ENCODE measurements around the gene C1QA. TPM values are rescaled to one million over a fixed set of nuclear protein-coding genes. Genes with fewer than 3 reads are reported as not detected.

Gene C1QA
- total RNA-seq, 1 donor from 2014 or later: not detected

- DNase-seq (ENCODE audit: low read depth, low spot score): no peak
- H3K36me3 Mint-ChIP-seq (ENCODE audit: low read depth): no peaks in the 10 kb centered on the region
- H3K4me3 Mint-ChIP-seq: no peak overlapping the region
- H3K27ac Mint-ChIP-seq (ENCODE audit: unreplicated experiment): no peak overlapping the region
- H3K27me3 Mint-ChIP-seq (ENCODE audit: low read depth): peaks cover 84% of the 10 kb centered on the region
- no peaks in the 10 kb centered on the region for H3K4me1 Mint-ChIP-seq
- no peak for TF ChIP-seq CTCF (conservative IDR thresholded peaks at IDR 0.05)
- no peaks in the 10 kb centered on the region for H3K9me3 Mint-ChIP-seq
These were observed 18.4 kb upstream of the C1QA start for GRCh38 chr1:22618056-22618455.

- peaks cover 81% of the 10 kb centered on the region for H3K27me3 Mint-ChIP-seq (ENCODE audit: low read depth)
- TF ChIP-seq CTCF (conservative IDR thresholded peaks at IDR 0.05): no peak
- no peak overlapping the region for H3K4me3 Mint-ChIP-seq
- no peaks in the 10 kb centered on the region for H3K4me1 Mint-ChIP-seq
- H3K9me3 Mint-ChIP-seq: no peaks in the 10 kb centered on the region
- H3K27ac Mint-ChIP-seq (ENCODE audit: unreplicated experiment): no peak overlapping the region
- DNase-seq (ENCODE audit: low read depth, low spot score): no peak
- H3K36me3 Mint-ChIP-seq (ENCODE audit: low read depth): no peaks in the 10 kb centered on the region
These were observed 17.2 kb upstream of the C1QA start for GRCh38 chr1:22619252-22619651.

GRCh38 chr1:22619798-22620197 lies 16.6 kb upstream of the C1QA start:
- Mint-ChIP-seq H3K27ac (ENCODE audit: unreplicated experiment) (no peak overlapping the region), H3K4me3 (no peak overlapping the region), H3K4me1 (no peaks in the 10 kb centered on the region), H3K9me3 (no peaks in the 10 kb centered on the region), H3K36me3 (ENCODE audit: low read depth) (no peaks in the 10 kb centered on the region), H3K27me3 (ENCODE audit: low read depth) (peaks cover 81% of the 10 kb centered on the region)
- no peak for TF ChIP-seq CTCF (conservative IDR thresholded peaks at IDR 0.05)
- no peak for DNase-seq (ENCODE audit: low read depth, low spot score)

- Mint-ChIP-seq H3K27ac (ENCODE audit: unreplicated experiment) (no peak overlapping the region), H3K9me3 (no peaks in the 10 kb centered on the region), H3K36me3 (ENCODE audit: low read depth) (no peaks in the 10 kb centered on the region), H3K4me3 (no peak overlapping the region), H3K27me3 (ENCODE audit: low read depth) (peaks cover 77% of the 10 kb centered on the region), H3K4me1 (no peaks in the 10 kb centered on the region)
- TF ChIP-seq CTCF (conservative IDR thresholded peaks at IDR 0.05): no peak
- DNase-seq (ENCODE audit: low read depth, low spot score): no peak
These were observed 14.7 kb upstream of the C1QA start for GRCh38 chr1:22621761-22622160.

GRCh38 chr1:22625262-22625925 lies 11.0 kb upstream of the C1QA start:
- Mint-ChIP-seq H3K27me3 (ENCODE audit: low read depth) (peaks cover 65% of the 10 kb centered on the region), H3K4me3 (no peak overlapping the region), H3K9me3 (no peaks in the 10 kb centered on the region), H3K36me3 (ENCODE audit: low read depth) (no peaks in the 10 kb centered on the region), H3K4me1 (peaks cover 11% of the 10 kb centered on the region), H3K27ac (ENCODE audit: unreplicated experiment) (no peak overlapping the region)
- TF ChIP-seq CTCF (conservative IDR thresholded peaks at IDR 0.05): no peak
- peak; percentile 20 for DNase-seq (ENCODE audit: low read depth, low spot score)

Data from neural crest cell (in vitro differentiated cells).